Memory B cell (primary cell): ENCODE measurements around the gene C22orf39.
"Not testable (repeated sequence)": the region's sequence is repeated elsewhere in the genome, so short reads cannot be mapped to it uniquely, and the experiment has no call there.

Source experiments
- ATAC-seq: fragments of 150-1000 bp; cut with Tn5 transposase; 2 replicates; pipeline ENCODE4 v1.10.0; 2021; ENCODE audit warnings: low read depth, mild to moderate bottlenecking, moderate library complexity
- DNase-seq, 2 donors: peaks; one replicate each; pipeline ENCODE4 v3.0.0; 2022; ENCODE audit warnings: low spot score in 2 of 2
- H3K27ac Mint-ChIP-seq: one replicate; pipeline ENCODE4 v1.8.0; 2022; ENCODE audit warnings: mild to moderate bottlenecking, moderate library complexity, mixed read lengths
- H3K27me3 Mint-ChIP-seq: one replicate; pipeline ENCODE4 v1.8.0; 2022; ENCODE audit warnings: mixed read lengths
- H3K36me3 Mint-ChIP-seq: one replicate; pipeline ENCODE4 v1.8.0; 2022; ENCODE audit warnings: mild to moderate bottlenecking, mixed read lengths
- H3K4me1 Mint-ChIP-seq: one replicate; pipeline ENCODE4 v1.8.0; 2022; ENCODE audit warnings: mixed read lengths
- H3K4me3 Mint-ChIP-seq: one replicate; pipeline ENCODE4 v1.8.0; 2022; ENCODE audit warnings: mild to moderate bottlenecking, moderate library complexity, mixed read lengths
- H3K9me3 Mint-ChIP-seq: one replicate; pipeline ENCODE4 v1.8.0; 2022; ENCODE audit warnings: mixed read lengths

Gene C22orf39

DNA sequence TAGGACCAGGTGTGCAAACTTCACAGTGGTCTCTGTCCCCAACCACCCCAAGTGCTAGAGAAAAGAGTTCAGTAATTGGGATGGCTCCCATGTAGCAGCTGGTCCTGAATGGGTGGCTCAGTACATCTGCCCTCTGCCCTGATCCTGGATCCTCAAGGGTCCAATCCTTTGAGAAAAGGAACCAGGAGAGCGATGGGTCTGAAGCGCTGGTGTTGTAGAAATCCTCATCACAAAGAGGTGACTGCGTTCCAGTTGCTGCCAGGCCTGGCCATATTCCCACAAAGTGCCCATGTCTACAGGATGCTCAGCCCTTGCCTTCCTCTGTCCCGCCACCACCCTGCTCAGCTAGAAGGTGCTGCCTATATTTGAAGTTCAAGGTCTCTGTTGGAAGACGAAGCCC, 6.2 kb upstream of the C22orf39 start:
- no peak for ATAC-seq
- no peaks in the 10 kb centered on the region for H3K27me3 Mint-ChIP-seq
- no peak overlapping the region for H3K27ac Mint-ChIP-seq
- H3K9me3 Mint-ChIP-seq, result no peaks in the 10 kb centered on the region
- H3K36me3 Mint-ChIP-seq, result peaks cover 32% of the 10 kb centered on the region
- H3K4me3 Mint-ChIP-seq, result no peak overlapping the region
- no peak for DNase-seq
- H3K4me1 Mint-ChIP-seq, result no peaks in the 10 kb centered on the region

- ATAC-seq, result no peak
- Mint-ChIP-seq H3K9me3 (no peaks in the 10 kb centered on the region), H3K36me3 (peaks cover 24% of the 10 kb centered on the region), H3K27me3 (no peaks in the 10 kb centered on the region), H3K27ac (no peak overlapping the region), H3K4me3 (no peak overlapping the region), H3K4me1 (peaks cover 10% of the 10 kb centered on the region)
- no peak for DNase-seq
Measured at GRCh38 chr22:19451570-19451969, 4.1 kb upstream of the C22orf39 start.

- Mint-ChIP-seq H3K4me1 (peaks cover 15% of the 10 kb centered on the region), H3K9me3 (no peaks in the 10 kb centered on the region), H3K27me3 (no peaks in the 10 kb centered on the region), H3K27ac (peak overlapping the region; percentile 52), H3K4me3 (no peak overlapping the region), H3K36me3 (peaks cover 20% of the 10 kb centered on the region)
- DNase-seq, result no peak
- ATAC-seq, result no peak
Measured at GRCh38 chr22:19450363-19451175, 3.1 kb upstream of the C22orf39 start.

GRCh38 chr22:19449422-19449767, 1.9 kb upstream of the C22orf39 start:
- DNase-seq, result no peak
- Mint-ChIP-seq H3K9me3 (no peaks in the 10 kb centered on the region), H3K27ac (no peak overlapping the region), H3K36me3 (peaks cover 12% of the 10 kb centered on the region), H3K27me3 (no peaks in the 10 kb centered on the region), H3K4me3 (no peak overlapping the region), H3K4me1 (peaks cover 20% of the 10 kb centered on the region)
- ATAC-seq, result no peak

GRCh38 chr22:19448739-19449421, 1.4 kb upstream of the C22orf39 start:
- H3K27me3 Mint-ChIP-seq, result no peaks in the 10 kb centered on the region
- H3K36me3 Mint-ChIP-seq, result peaks cover 7% of the 10 kb centered on the region
- H3K9me3 Mint-ChIP-seq, result no peaks in the 10 kb centered on the region
- no peak for ATAC-seq
- peak overlapping the region; percentile 96 for H3K4me3 Mint-ChIP-seq
- DNase-seq, result no peak
- peak overlapping the region; percentile 96 for H3K27ac Mint-ChIP-seq
- H3K4me1 Mint-ChIP-seq, result peaks cover 22% of the 10 kb centered on the region

GRCh38 chr22:19448076-19448607, 631 bp upstream of the C22orf39 start:
- peak overlapping the region; percentile 96 for H3K27ac Mint-ChIP-seq
- ATAC-seq, result peak; percentile 71
- no peaks in the 10 kb centered on the region for H3K27me3 Mint-ChIP-seq
- H3K4me1 Mint-ChIP-seq, result peaks cover 24% of the 10 kb centered on the region
- H3K4me3 Mint-ChIP-seq, result peak overlapping the region; percentile 96
- peak; percentile 63 to 69 for DNase-seq
- no peaks in the 10 kb centered on the region for H3K9me3 Mint-ChIP-seq
- H3K36me3 Mint-ChIP-seq, result peaks cover 3% of the 10 kb centered on the region

DNA sequence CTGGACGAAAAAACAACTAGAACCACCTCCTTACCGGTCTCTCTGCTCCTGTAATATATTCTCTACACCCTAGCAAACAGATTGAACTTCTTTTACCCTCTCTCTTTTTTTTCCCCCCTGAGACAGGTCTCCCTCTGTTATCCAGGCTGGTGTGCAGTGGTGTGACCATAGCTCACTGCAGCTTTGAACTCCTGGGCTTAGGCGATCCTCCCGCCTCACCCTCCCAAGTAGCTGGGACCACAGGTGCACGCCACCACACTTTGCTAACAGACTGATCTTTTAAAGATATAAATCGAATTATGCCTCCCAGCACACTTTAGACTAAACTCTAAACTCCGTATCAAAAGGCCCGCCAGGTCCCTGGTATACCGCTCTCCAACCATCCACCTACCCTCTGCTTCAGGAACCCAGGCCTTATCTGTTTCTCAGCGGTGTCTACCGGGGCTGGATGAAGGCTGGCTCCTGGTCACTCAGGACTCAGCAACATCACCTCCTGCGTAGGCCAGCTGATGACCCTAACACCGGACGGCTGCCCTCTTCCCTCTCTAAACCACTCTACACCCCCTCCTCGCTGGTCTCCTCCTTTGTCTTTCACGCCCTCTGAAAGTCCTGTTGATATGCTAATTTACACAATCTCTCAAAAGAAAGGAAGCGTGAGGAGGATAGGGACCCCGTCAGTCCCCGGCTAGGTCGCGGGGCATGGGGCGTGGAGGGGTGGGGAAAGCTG, 745 bp downstream of the C22orf39 start:
- H3K9me3 Mint-ChIP-seq, result no peaks in the 10 kb centered on the region
- ATAC-seq, result no peak
- no peak for DNase-seq
- no peaks in the 10 kb centered on the region for H3K27me3 Mint-ChIP-seq
- peak overlapping the region; percentile 96 for H3K27ac Mint-ChIP-seq
- H3K36me3 Mint-ChIP-seq, result peaks cover 2% of the 10 kb centered on the region
- peak overlapping the region; percentile 96 for H3K4me3 Mint-ChIP-seq
- H3K4me1 Mint-ChIP-seq, result peaks cover 27% of the 10 kb centered on the region

- not testable (repeated sequence) for DNase-seq, H3K9me3 Mint-ChIP-seq, H3K36me3 Mint-ChIP-seq, H3K27me3 Mint-ChIP-seq, ATAC-seq
- peak overlapping the region; percentile 17 for H3K4me3 Mint-ChIP-seq
- peaks cover 30% of the 10 kb centered on the region for H3K4me1 Mint-ChIP-seq
- peak overlapping the region; percentile 75 for H3K27ac Mint-ChIP-seq
Measured at GRCh38 chr22:19445279-19445982, 2.1 kb downstream of the C22orf39 start.

DNA sequence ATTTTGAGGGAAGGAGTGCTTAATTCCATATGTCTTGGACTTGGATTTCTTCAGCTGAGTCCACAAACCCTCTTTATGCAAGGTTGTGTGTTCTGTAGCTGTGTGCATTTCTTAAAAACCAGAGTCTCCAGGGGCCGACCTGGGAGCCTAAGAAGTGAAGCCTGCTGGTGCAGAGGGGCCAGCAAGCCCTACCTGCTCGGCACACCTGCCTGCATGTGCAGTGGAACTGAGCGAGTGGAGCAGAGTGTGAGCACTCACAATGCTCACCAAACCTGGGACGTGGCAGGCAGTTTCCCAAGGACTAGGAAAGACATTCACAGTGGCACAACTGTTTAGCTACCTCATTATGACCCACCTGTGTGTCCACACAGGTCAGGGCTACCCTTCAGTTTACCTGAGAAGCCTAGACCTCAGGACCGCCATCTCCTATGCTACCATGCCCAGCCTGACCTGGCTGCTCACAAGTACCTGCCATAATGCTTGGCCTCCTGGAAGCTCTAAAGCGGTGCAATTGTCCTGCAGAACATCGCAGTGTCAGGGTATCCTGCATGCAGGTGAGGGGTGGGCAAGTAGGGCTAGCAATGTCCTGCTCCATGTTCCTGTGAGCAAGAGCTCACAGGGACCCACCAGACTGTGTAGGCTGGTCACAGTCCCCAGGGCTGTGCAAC, 3.8 kb downstream of the C22orf39 start:
- DNase-seq (no peak), ATAC-seq (no peak)
- H3K9me3 Mint-ChIP-seq, result no peaks in the 10 kb centered on the region
- peaks cover 30% of the 10 kb centered on the region for H3K4me1 Mint-ChIP-seq
- H3K27me3 Mint-ChIP-seq, result no peaks in the 10 kb centered on the region
- no peak overlapping the region for H3K27ac Mint-ChIP-seq
- peaks cover 2% of the 10 kb centered on the region for H3K36me3 Mint-ChIP-seq
- H3K4me3 Mint-ChIP-seq, result no peak overlapping the region

DNA sequence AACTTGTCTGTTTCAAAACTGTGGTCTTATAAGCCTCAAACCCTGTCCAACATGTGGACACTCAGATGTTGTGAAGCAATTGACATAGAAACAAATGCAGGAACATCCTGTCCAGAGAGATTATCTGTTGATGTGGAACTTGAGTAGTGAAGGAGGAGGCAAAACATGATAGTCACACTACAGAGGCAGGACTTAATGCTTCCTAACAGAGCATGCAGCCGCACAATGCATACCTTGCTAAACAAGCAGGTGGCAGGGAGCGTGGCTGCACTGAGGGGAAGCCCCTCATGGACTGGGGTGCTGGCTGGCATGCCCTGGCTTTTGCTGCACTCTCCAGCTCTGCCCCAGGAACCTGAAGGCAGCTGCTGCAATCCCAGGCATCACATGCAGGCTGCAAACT, 5.3 kb downstream of the C22orf39 start:
- ATAC-seq (no peak), DNase-seq (no peak)
- H3K27ac Mint-ChIP-seq, result no peak overlapping the region
- H3K9me3 Mint-ChIP-seq, result no peaks in the 10 kb centered on the region
- H3K36me3 Mint-ChIP-seq, result peaks cover 5% of the 10 kb centered on the region
- no peaks in the 10 kb centered on the region for H3K27me3 Mint-ChIP-seq
- no peak overlapping the region for H3K4me3 Mint-ChIP-seq
- H3K4me1 Mint-ChIP-seq, result peaks cover 27% of the 10 kb centered on the region

DNA sequence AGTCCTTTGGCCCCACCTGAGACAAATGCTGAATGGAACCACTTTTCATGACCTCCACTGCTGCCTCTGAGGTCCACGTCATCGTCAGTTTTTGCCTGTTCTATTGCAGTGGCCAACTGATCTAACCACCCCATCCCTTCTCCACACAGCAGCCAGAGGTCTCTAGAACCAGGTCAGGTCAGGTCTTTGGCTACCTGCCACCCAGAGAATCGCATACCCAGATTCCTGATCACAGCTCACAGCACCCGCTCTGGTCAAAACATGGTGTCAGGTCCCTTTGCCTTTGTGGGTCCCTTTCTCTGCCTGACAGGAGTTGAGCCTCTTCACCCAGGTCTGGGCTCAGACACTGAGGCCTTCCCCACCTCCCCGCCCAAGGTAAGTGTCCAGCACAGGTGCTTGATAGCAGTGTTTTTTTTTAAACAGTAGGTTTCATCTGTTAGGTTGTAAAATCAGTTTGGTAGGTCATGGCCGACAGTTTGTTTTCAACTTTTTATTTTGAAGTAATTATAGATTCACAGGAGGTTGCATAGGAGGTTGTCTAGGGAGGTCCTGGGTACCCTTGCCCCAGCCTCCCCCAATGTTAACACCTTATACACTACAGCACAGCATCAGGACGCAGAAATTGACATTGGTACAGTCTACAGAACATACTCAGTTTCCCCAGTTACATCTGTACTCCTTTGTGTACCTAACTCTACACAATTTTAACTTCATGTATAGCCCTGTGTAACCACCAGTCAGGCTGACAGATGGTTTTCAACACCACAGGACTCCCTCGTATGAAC, 6.9 kb downstream of the C22orf39 start:
- DNase-seq (no peak), ATAC-seq (no peak)
- peak overlapping the region; percentile 61 for H3K27ac Mint-ChIP-seq
- H3K27me3 Mint-ChIP-seq, result no peaks in the 10 kb centered on the region
- H3K9me3 Mint-ChIP-seq, result no peaks in the 10 kb centered on the region
- H3K4me3 Mint-ChIP-seq, result no peak overlapping the region
- H3K4me1 Mint-ChIP-seq, result peaks cover 20% of the 10 kb centered on the region
- H3K36me3 Mint-ChIP-seq, result peaks cover 8% of the 10 kb centered on the region

GRCh38 chr22:19438298-19438697, 9.2 kb downstream of the C22orf39 start:
- peaks cover 10% of the 10 kb centered on the region for H3K36me3 Mint-ChIP-seq
- H3K27ac Mint-ChIP-seq, result no peak overlapping the region

More at GRCh38 chr22:19438298-19438697, 9.2 kb downstream of the C22orf39 start:
- Mint-ChIP-seq H3K4me1 (peaks cover 24% of the 10 kb centered on the region), H3K27me3 (no peaks in the 10 kb centered on the region), H3K9me3 (no peaks in the 10 kb centered on the region), H3K4me3 (no peak overlapping the region)
- ATAC-seq (no peak), DNase-seq (no peak)
